Activated T-helper 1 cell treated with Interleukin-2 at 50 U/mL for 16 hours (primary cell): ENCODE measurements around the gene ZNF839.

Experiments
- DNase-seq: peaks from one replicate; pipeline ENCODE4 v3.0.0-alpha.2; 2020; ENCODE audit warnings: low read depth

Gene ZNF839

DNA sequence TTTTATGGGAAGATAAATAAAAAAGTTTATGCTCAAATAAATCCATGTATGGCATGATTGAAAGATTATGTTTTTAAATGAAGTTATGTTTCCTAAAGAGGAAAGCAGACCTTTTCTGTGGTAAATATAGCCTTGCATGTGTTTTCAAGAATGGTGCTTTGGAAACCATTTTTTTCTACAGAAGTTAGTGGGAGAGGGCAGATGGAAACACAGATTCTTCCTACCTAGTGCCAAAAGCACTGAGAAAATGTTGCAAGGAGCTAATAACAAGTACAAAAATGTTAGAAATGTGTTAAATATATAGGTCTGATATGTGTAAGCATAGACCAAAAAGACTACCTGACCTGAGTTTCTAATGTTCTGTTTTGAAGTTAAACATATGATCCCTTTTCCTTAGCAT, 67.5 kb downstream of the ZNF839 start:
- no peak for DNase-seq

DNA sequence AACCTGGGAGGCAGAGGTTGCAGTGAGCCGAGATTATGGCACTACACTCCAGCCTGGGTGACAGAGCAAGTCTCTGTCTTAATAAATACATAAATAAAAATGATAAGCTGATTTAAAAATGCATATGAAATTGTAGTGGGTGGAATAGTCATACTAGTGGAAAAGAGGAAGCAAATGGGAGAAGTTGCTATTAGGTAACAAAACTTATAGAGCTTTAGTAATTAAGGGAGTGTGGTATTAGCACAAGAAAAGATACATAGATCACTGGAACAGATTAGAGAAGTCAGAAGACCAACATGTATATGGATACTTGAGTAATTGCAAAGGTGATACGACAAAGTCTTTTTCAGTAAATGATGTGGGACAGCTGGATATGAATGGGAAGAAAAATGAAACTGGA, 69.7 kb downstream of the ZNF839 start:
- no peak for DNase-seq

DNA sequence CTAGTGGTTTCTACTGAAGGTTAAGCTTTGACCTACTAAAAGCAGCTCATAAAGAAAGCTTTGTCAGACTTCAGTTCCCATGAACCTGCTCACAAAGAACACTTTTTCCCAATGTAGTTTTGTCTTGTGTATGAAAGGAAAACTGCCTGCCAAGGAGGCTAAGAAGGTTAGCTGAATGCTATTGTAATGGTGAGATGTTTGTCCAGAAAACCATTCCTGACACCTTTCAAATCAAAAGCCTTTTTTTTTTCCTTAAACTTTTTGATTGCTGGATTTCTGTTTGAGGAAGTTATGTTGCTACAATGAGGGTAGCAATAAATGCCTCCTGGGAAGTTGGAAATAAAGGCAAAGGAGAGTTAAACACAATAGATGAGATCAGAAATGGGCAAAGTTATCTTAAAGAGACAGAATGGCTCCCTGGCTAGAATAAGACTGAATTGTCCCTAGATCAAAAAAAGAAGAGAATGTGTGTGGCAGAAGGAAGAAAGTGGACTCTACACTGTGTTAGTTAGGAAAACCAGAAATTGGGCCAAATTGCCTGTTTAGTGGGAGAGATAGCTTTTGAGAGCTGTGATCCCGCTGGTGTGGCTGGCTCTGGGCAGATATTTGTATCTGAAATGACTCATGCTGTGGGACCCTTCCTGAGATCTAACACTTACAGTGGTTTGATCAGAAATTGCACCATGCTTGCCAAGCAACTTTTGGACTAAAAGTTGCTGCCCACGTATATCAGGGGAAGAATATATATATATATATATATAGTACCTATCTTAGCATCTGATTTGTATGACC, 70.7 kb downstream of the ZNF839 start:
- no peak for DNase-seq
